GM12878 (cell line): ENCODE data around the gene MMP15. TPM values are rescaled to one million over a fixed set of nuclear protein-coding genes. Genes with fewer than 3 reads are reported as not detected.
A peak's percentile ranks its signal among the peaks of the same experiment; 100 is the strongest.

Experiments
- ATAC-seq: fragments of 200-7000 bp; cut with Tn5 transposase; 3 replicates; pipeline ENCODE4 v1.9.1; 2020; ENCODE audit warnings: mild to moderate bottlenecking, moderate library complexity
- BruUV-seq: library from RNA; stranded (reverse); fragments of 400-500 nt; replicated peaks from 2 replicates; lab custom pipeline; 2021; lab: Mats Ljungman, UMichigan
- CTCF ChIA-PET: fragments of 300-600 bp; sonication (Branson Sonifier 250); formaldehyde crosslinking; extraction: SDS; loops from one replicate; lab custom pipeline; 2021; ENCODE audit warnings: inconsistent platforms; lab: Yijun Ruan, JAX
- POLR2A ChIA-PET: fragments of 350-600 bp; formaldehyde crosslinking; extraction: SDS; loops from one replicate; lab custom pipeline; 2021; ENCODE audit warnings: inconsistent platforms; lab: Charles Lee
- RAD21 ChIA-PET: fragments of 300-600 bp; sonication (Branson Sonifier 250); formaldehyde crosslinking; loops from one replicate; lab custom pipeline; 2023; ENCODE audit warnings: antibody characterized with exemption; ENCODE audit not compliant: unreplicated experiment; lab: Charles Lee
- SMC1A ChIA-PET: fragments of 300-600 bp; sonication (Branson Sonifier 250); formaldehyde crosslinking; loops from one replicate; lab custom pipeline; 2023; ENCODE audit not compliant: unreplicated experiment, uncharacterized antibody; lab: Charles Lee
- DNase-seq: peaks from one replicate; pipeline ENCODE4 v3.0.0-alpha.2; 2011; ENCODE audit warnings: low read depth, low spot score
- FAIRE-seq: peaks from 3 replicates; lab custom pipeline; 2011; peaks lifted over from hg19 to GRCh38; lab: Jason Lieb, UNC
- H2AFZ ChIP-seq: 2 replicates; pipeline ENCODE4 v1.6.0; 2011; ENCODE audit warnings: low read depth, low read length, control low read depth; ENCODE audit not compliant: control insufficient read depth
- H3K27ac ChIP-seq: 2 replicates; pipeline ENCODE4 v1.5.1; 2011; ENCODE audit warnings: control low read depth; ENCODE audit not compliant: control insufficient read depth, insufficient read depth
- H3K27me3 ChIP-seq, 2 experiments: replicated peaks in 1 of 2; 2 replicates each; pipeline versions ENCODE4 v1.6.0 to v1.6.1; 2011; ENCODE audit warnings: low read length in 1 of 2; ENCODE audit not compliant: control insufficient read depth in 2 of 2, insufficient read depth in 2 of 2
- H3K36me3 ChIP-seq, 2 experiments: 2 replicates each; pipeline ENCODE4 v1.5.1; 2011; ENCODE audit warnings: low read length in 1 of 2; ENCODE audit not compliant: control insufficient read depth in 2 of 2, insufficient read depth in 2 of 2
- H3K4me1 ChIP-seq: 2 replicates; pipeline ENCODE4 v1.6.1; 2011; ENCODE audit warnings: mild to moderate bottlenecking, low read length, moderate library complexity, mixed read lengths; ENCODE audit not compliant: control insufficient read depth, insufficient read depth
- H3K4me2 ChIP-seq: 2 replicates; pipeline ENCODE4 v1.6.0; 2011; ENCODE audit warnings: control low read depth; ENCODE audit not compliant: control insufficient read depth, insufficient read depth
- H3K4me3 ChIP-seq: fragments of 200-600 bp; sonication (generic); 2 replicates; pipeline ENCODE4 v1.5.1; 2016
- H3K79me2 ChIP-seq: 2 replicates; pipeline ENCODE4 v1.6.0; 2011; ENCODE audit warnings: low read length; ENCODE audit not compliant: control insufficient read depth, insufficient read depth
- H3K9ac ChIP-seq: 2 replicates; pipeline ENCODE4 v1.8.0; 2011; ENCODE audit warnings: low read length, control low read depth, mixed read lengths; ENCODE audit not compliant: control insufficient read depth, insufficient read depth
- H3K9me3 ChIP-seq: replicated peaks from 3 replicates; pipeline ENCODE4 v1.5.1; 2011; ENCODE audit warnings: mild to moderate bottlenecking, low read length; ENCODE audit not compliant: control insufficient read depth, insufficient read depth
- H4K20me1 ChIP-seq: 2 replicates; pipeline ENCODE4 v1.6.0; 2011; ENCODE audit not compliant: control insufficient read depth, insufficient read depth
- ASH2L ChIP-seq: fragments of 300-600, 200-600 bp; sonication (generic); IDR thresholded peaks from 2 replicates; pipeline ENCODE4 v1.6.1; 2017; ENCODE audit warnings: low read depth, mild to moderate bottlenecking, borderline replicate concordance
- CREB1 ChIP-seq: IDR thresholded peaks from 2 replicates; pipeline ENCODE4 v1.6.1; 2012; ENCODE audit warnings: low read depth, mild to moderate bottlenecking, inconsistent platforms
- CREM ChIP-seq: IDR thresholded peaks from 2 replicates; pipeline ENCODE4 v1.6.1; 2014; ENCODE audit warnings: antibody characterized with exemption, low read depth
- HDAC6 ChIP-seq: fragments of 200-600 bp; sonication (generic); IDR thresholded peaks from one replicate; pipeline ENCODE4 v1.8.0; 2017; ENCODE audit warnings: antibody characterized with exemption; ENCODE audit not compliant: unreplicated experiment
- KLF5 ChIP-seq: fragments of 450-650 bp; IDR thresholded peaks from 2 replicates; pipeline ENCODE4 v1.6.1; 2014; ENCODE audit warnings: mild to moderate bottlenecking; ENCODE audit not compliant: partially characterized antibody
- MEF2B ChIP-seq: fragments of 450-650 bp; IDR thresholded peaks from 2 replicates; pipeline ENCODE4 v1.6.1; 2018; ENCODE audit warnings: mild to moderate bottlenecking, moderate library complexity; ENCODE audit not compliant: partially characterized antibody, poor library complexity, severe bottlenecking
- NFXL1 ChIP-seq: fragments of 450-650 bp; IDR thresholded peaks from 2 replicates; pipeline ENCODE4 v1.6.1; 2017; ENCODE audit warnings: antibody characterized with exemption, mild to moderate bottlenecking, borderline replicate concordance
- PML ChIP-seq: IDR thresholded peaks from 2 replicates; pipeline ENCODE4 v1.6.1; 2012; ENCODE audit warnings: low read length, inconsistent platforms
- RAD21 ChIP-seq: IDR thresholded peaks from 2 replicates; pipeline ENCODE4 v1.6.1; 2011; ENCODE audit warnings: mild to moderate bottlenecking, low read depth, low read length, moderate library complexity; ENCODE audit not compliant: insufficient read depth
- RBBP5 ChIP-seq: fragments of 200-600 bp; sonication (generic); conservative IDR thresholded peaks from 2 replicates; pipeline ENCODE4 v1.6.1; 2016
- SMARCA5 ChIP-seq: fragments of 450-650 bp; IDR thresholded peaks from 2 replicates; pipeline ENCODE4 v1.6.1; 2017; ENCODE audit warnings: mild to moderate bottlenecking
- SP1 ChIP-seq: IDR thresholded peaks from one replicate; pipeline ENCODE4 v1.6.1; 2011; ENCODE audit warnings: low read depth, low read length
- ZNF622 ChIP-seq: fragments of 450-650 bp; IDR thresholded peaks from 2 replicates; pipeline ENCODE4 v1.6.1; 2017; ENCODE audit warnings: mild to moderate bottlenecking, inconsistent platforms
- WGBS: methylation state at CpG from one replicate; pipeline ENCODE4 v1.1.6; 2016; ENCODE audit warnings: low lambda C conversion rate; ENCODE audit not compliant: insufficient replicate concordance, insufficient coverage; ENCODE audit errors: missing lambda C conversion rate; 5-methylcytosine and 5-hydroxymethylcytosine counted together
- in situ Hi-C: fragments of 300-500 bp; cut with MboI; formaldehyde crosslinking; loops from 9 replicates; pipeline ENCODE4 v1.14.3; 2018; ENCODE audit warnings: mixed read lengths
- intact Hi-C: fragments of 100-400 bp; cut with micrococcal nuclease; formaldehyde crosslinking; loops from one replicate; pipeline ENCODE4 v1.14.2; 2022; ENCODE audit not compliant: unreplicated experiment
- polyA plus RNA-seq, 11 experiments: library from polyadenylated mRNA; depleted of rRNA in 4 of 11; unstranded in 6 of 11; stranded (reverse) in 5 of 11; fragments of >200 nt; fragmentation: Nextera tagmentation in 4 of 11; fragmentation: Illumina TruSeq in 1 of 11; extraction: Ambion mirVana in 4 of 11; extraction: Trizol in 1 of 11; gene quantifications; 1 replicate in 1 of 11; 2 replicates in 10 of 11; pipeline versions ENCODE4 v1.2.1 to v1.2.3, GENCODE V29; 2011 to 2016; ENCODE audit warnings: inconsistent platforms in 2 of 11, missing spikeins in 2 of 11, low read depth in 1 of 11
- total RNA-seq, 4 experiments: library from RNA; depleted of rRNA in 3 of 4; stranded (reverse); fragments of >200 nt in 3 of 4; fragmentation: Illumina TruSeq in 1 of 4; extraction: Trizol in 1 of 4; gene quantifications; 2 replicates each; pipeline versions ENCODE4 v1.2.1 to v1.2.3, GENCODE V29; 2013 to 2021
- TF ChIP-seq, protein P1 (sequence below): fragments of 450-650 bp; IDR thresholded peaks from 2 replicates; pipeline ENCODE4 v1.6.1; 2017; ENCODE audit warnings: antibody characterized with exemption, mild to moderate bottlenecking, moderate library complexity
- TF ChIP-seq, protein P2 (sequence below): IDR thresholded peaks from 2 replicates; pipeline ENCODE4 v1.6.1; 2012; ENCODE audit warnings: low read depth, low read length, improper control_type of control experiment
- TF ChIP-seq, protein P3 (sequence below): IDR thresholded peaks from 2 replicates; pipeline ENCODE4 v1.6.1; 2012; ENCODE audit warnings: mild to moderate bottlenecking, low read depth, low read length

MMP15 gene
- total and polyA plus RNA-seq, 10 of the 15 experiments (the other 5 are each of a cell fraction or from before 2014, with no cell fraction given): 0.08 to 0.56 (median 0.10) TPM; not detected in 7

DNA sequence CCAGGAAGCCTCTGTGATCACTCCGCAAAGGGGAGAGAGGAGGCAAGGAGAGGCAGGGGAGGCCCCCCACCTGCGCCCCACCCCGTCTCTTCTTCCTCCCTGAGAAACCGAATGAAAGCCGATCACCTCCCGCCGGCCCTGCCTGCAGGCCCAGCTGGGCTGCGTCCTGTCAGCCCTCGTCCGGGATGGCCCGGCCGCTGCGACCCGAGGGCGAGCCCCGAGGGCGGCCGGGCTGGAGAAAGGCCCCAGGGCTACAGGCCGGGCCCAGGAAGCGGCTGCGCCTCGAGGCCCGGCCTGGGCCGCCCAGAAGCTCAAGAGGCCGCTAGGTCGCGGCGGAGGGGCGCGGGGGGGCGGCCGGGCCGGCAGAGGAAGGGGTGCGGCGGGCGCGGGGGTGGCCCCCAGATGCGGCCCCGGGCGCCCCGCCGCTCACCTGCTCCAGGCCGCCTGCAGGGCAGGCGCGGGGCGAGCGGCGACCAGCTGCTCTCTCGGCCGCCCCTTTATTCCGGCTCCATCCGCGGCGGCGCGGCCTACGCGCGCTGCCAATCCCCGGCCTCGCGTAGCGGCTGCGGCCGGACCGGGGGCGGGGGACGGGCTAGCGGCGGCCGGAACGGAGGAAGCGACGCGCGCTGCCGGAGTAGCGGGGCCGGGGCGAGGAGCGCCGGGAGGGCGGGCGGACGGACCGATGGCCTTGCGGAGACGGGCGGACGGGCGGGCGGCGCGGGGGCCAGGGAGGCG lies 25.4 kb upstream of the MMP15 start, which contains the start of gene ZNF319:
ZNF319 (minus strand) TSS at position 702 of the 735 bp plus-strand sequence. CDS start 2,407 bp downstream, outside the sequence.
- intact Hi-C loops (loop anchor here (5.0 kb wide), 1 partner anchor 408 kb away; no protein-coding TSS in a partner anchor), in situ Hi-C loops (loop anchor here (5.0 to 10.0 kb wide), 3 partner anchors 103 to 415 kb away; no protein-coding TSS in a partner anchor)
- ATAC-seq: peak; percentile 7
- no peak for DNase-seq
- SMC1A ChIA-PET: interaction anchor here (0.8 to 2.3 kb wide), 3 partner anchors 94 to 121 kb away, joined by 3 to 9 read pairs (median 4); no protein-coding TSS in a partner anchor
- H3K9ac ChIP-seq: peak within 1 kb of the TSS; percentile 74
- 2% methylated on average over 35 of the region's 95 CpGs for WGBS
- peaks cover 13% of the 10 kb centered on the region for H3K4me1 ChIP-seq
- FAIRE-seq: no peak
- H3K4me3 ChIP-seq: peak within 1 kb of the TSS; percentile 98
- H3K27me3 ChIP-seq: no peaks in the 10 kb centered on the region
- peak within 1 kb of the TSS; percentile 98 for H3K4me2 ChIP-seq
- no peaks in the 10 kb centered on the region; a peak in 1 of 4 replicates for H3K36me3 ChIP-seq
- peaks cover 12% of the 10 kb centered on the region for H3K79me2 ChIP-seq
- no TSS peak for BruUV-seq
- H3K9me3 ChIP-seq: no peaks in the 10 kb centered on the region
- RAD21 ChIA-PET: interaction anchor here (1.1 to 2.3 kb wide), 4 partner anchors 94 to 127 kb away, joined by 3 to 5 read pairs (median 4); no protein-coding TSS in a partner anchor
- H4K20me1 ChIP-seq: no peaks in the 10 kb centered on the region
- peak within 1 kb of the TSS; percentile 94 for H2AFZ ChIP-seq
- CTCF ChIA-PET: interaction anchor here (1.0 to 3.8 kb wide), 7 partner anchors 21 to 421 kb away, joined by 3 to 20 read pairs (median 4); no protein-coding TSS in a partner anchor
- H3K27ac ChIP-seq: peak within 1 kb of the TSS; percentile 78
- POLR2A ChIA-PET: interaction anchor here (0.5 to 0.6 kb wide), 2 partner anchors 18 to 79 kb away, joined by 4 read pairs; no protein-coding TSS in a partner anchor
- TF ChIP-seq CREM: no peak
- TF ChIP-seq SP1: no peak
- TF ChIP-seq CREB1: no peak
- TF ChIP-seq, protein P1, sequence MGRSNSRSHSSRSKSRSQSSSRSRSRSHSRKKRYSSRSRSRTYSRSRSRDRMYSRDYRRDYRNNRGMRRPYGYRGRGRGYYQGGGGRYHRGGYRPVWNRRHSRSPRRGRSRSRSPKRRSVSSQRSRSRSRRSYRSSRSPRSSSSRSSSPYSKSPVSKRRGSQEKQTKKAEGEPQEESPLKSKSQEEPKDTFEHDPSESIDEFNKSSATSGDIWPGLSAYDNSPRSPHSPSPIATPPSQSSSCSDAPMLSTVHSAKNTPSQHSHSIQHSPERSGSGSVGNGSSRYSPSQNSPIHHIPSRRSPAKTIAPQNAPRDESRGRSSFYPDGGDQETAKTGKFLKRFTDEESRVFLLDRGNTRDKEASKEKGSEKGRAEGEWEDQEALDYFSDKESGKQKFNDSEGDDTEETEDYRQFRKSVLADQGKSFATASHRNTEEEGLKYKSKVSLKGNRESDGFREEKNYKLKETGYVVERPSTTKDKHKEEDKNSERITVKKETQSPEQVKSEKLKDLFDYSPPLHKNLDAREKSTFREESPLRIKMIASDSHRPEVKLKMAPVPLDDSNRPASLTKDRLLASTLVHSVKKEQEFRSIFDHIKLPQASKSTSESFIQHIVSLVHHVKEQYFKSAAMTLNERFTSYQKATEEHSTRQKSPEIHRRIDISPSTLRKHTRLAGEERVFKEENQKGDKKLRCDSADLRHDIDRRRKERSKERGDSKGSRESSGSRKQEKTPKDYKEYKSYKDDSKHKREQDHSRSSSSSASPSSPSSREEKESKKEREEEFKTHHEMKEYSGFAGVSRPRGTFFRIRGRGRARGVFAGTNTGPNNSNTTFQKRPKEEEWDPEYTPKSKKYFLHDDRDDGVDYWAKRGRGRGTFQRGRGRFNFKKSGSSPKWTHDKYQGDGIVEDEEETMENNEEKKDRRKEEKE: no peak
- TF ChIP-seq MEF2B: no peak
- TF ChIP-seq HDAC6: no peak
- TF ChIP-seq, protein P2, sequence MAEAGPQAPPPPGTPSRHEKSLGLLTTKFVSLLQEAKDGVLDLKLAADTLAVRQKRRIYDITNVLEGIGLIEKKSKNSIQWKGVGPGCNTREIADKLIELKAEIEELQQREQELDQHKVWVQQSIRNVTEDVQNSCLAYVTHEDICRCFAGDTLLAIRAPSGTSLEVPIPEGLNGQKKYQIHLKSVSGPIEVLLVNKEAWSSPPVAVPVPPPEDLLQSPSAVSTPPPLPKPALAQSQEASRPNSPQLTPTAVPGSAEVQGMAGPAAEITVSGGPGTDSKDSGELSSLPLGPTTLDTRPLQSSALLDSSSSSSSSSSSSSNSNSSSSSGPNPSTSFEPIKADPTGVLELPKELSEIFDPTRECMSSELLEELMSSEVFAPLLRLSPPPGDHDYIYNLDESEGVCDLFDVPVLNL: no peak
- TF ChIP-seq KLF5: no peak
- TF ChIP-seq PML: no peak
- TF ChIP-seq, protein P3, sequence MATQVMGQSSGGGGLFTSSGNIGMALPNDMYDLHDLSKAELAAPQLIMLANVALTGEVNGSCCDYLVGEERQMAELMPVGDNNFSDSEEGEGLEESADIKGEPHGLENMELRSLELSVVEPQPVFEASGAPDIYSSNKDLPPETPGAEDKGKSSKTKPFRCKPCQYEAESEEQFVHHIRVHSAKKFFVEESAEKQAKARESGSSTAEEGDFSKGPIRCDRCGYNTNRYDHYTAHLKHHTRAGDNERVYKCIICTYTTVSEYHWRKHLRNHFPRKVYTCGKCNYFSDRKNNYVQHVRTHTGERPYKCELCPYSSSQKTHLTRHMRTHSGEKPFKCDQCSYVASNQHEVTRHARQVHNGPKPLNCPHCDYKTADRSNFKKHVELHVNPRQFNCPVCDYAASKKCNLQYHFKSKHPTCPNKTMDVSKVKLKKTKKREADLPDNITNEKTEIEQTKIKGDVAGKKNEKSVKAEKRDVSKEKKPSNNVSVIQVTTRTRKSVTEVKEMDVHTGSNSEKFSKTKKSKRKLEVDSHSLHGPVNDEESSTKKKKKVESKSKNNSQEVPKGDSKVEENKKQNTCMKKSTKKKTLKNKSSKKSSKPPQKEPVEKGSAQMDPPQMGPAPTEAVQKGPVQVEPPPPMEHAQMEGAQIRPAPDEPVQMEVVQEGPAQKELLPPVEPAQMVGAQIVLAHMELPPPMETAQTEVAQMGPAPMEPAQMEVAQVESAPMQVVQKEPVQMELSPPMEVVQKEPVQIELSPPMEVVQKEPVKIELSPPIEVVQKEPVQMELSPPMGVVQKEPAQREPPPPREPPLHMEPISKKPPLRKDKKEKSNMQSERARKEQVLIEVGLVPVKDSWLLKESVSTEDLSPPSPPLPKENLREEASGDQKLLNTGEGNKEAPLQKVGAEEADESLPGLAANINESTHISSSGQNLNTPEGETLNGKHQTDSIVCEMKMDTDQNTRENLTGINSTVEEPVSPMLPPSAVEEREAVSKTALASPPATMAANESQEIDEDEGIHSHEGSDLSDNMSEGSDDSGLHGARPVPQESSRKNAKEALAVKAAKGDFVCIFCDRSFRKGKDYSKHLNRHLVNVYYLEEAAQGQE: no peak
- peak; percentile 87; the same call in 1 of the 2 replicates for TF ChIP-seq SMARCA5
- TF ChIP-seq RBBP5: no peak
- TF ChIP-seq ZNF622: no peak
- 0 out of 2 replicates have a peak, but pooled peaks have one; percentile 39 for TF ChIP-seq NFXL1
- no peak for TF ChIP-seq RAD21
- TF ChIP-seq ASH2L: 0 out of 2 replicates have a peak, but pooled peaks have one; percentile 40
